ENCODE measurements around the gene UBAP1L.

The UBAP1L gene

DNA sequence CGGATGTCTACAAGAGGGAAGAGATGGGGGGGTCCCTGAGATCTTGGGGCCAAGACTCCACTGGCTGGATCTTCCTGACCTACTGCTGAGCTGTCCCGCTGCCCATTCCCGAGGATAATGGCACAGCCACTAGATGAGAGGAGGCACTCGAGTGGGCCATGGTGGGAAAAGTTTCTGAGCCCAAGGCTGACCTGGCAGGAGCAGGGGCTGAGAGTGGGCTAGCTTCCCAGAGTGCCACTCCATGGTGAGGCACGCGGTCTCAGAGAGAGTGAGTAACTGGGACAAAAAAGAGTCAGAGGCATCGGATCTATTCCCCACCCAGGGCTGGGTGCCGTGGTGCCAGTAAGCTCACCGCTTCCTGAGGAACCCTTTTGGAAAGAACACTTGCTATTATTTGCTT is 58.9 kb downstream of the UBAP1L start:
- no peak for DNase-seq (ENCODE audit: low read depth)
- TF ChIP-seq, protein P1, sequence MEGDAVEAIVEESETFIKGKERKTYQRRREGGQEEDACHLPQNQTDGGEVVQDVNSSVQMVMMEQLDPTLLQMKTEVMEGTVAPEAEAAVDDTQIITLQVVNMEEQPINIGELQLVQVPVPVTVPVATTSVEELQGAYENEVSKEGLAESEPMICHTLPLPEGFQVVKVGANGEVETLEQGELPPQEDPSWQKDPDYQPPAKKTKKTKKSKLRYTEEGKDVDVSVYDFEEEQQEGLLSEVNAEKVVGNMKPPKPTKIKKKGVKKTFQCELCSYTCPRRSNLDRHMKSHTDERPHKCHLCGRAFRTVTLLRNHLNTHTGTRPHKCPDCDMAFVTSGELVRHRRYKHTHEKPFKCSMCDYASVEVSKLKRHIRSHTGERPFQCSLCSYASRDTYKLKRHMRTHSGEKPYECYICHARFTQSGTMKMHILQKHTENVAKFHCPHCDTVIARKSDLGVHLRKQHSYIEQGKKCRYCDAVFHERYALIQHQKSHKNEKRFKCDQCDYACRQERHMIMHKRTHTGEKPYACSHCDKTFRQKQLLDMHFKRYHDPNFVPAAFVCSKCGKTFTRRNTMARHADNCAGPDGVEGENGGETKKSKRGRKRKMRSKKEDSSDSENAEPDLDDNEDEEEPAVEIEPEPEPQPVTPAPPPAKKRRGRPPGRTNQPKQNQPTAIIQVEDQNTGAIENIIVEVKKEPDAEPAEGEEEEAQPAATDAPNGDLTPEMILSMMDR (IDR thresholded peaks at IDR 0.05; ENCODE audit: insufficient read depth, low read depth, low read length, missing control alignments): no peak
- no peak overlapping the region for H3K4me3 ChIP-seq (ENCODE audit: low read length)

DNA sequence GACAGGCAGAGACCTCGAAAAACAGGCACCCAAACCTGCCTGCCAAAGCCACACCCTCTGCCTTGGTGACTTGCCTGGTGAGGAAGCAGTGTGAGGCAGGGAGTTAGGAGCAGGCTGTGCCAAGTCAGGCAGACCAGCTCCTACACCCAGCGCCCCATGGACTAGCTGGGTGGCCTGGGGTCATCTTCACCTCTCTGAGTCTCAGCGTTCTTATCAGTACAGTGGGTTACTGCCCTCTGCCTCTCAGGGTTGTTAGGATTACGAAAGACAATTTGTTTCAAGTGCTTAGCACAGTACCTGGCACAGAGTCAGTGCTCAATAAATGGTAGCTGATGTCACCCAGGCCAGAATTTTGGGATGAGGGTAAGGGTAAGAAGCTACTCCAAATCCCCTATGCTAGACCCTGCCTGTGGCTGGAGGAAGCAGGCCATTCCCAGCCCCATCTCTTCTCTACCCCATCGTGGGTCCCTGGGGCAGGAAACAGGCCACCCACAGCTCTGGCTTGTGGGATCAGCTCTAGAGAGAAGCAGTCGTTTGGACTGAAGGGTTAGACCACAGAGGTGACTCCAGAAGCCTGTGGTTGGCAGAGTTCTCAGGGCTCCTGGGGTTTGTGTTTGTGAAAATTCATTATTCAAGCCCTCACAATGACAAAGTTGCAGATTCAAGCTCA is 59.7 kb downstream of the UBAP1L start:
- TF ChIP-seq, protein P1 (IDR thresholded peaks at IDR 0.05; ENCODE audit: insufficient read depth, low read depth, low read length, missing control alignments): no peak
- DNase-seq (ENCODE audit: low read depth): peak; percentile 68
- H3K4me3 ChIP-seq (ENCODE audit: low read length): no peak overlapping the region

DNA sequence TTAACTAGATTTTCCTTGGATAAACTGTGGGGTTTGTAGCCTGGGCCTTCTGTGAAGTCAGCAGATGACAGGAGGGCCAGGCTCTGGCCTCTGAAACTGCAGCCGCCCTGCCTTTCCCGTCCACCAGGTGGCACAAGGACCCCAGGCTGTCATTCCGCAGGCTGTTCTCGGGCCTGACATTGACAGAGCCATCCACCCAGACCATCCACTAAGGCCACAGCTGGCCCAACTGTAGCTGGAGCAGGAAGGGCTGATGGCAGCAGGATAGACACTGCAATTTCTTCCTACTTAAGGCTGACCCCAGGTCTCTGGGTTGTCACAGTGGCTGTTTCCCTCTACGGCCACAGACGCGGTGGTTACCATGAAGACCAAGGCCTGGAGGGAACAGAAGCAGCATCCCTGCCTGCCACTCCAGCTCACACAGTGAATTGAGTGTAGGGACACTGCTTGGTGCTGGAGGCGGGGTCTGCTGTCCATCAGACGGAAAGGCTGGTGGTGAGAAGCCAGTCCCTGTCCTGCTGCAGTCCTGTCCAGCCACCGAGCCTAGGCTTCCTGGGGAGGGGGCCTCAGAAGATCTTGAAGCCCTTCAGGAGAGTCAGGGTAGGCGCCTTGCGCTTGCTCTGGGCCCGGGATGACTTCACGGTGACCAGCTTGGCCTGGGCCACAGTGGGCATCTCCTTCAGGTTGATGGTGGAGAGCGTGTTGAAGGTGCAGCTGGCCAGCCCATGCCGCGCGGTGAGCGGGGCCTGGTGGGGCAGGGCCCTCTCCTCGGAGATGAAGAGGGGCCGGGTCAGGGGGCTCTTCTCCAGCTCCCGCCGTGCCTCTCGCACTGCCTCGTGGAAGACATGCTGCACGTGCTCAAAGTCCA is 60.4 kb downstream of the UBAP1L start:
- peak; percentile 65 for DNase-seq (ENCODE audit: low read depth)
- TF ChIP-seq, protein P1 (IDR thresholded peaks at IDR 0.05; ENCODE audit: insufficient read depth, low read depth, low read length, missing control alignments): peak; percentile 93
- no peak overlapping the region for H3K4me3 ChIP-seq (ENCODE audit: low read length)

DNA sequence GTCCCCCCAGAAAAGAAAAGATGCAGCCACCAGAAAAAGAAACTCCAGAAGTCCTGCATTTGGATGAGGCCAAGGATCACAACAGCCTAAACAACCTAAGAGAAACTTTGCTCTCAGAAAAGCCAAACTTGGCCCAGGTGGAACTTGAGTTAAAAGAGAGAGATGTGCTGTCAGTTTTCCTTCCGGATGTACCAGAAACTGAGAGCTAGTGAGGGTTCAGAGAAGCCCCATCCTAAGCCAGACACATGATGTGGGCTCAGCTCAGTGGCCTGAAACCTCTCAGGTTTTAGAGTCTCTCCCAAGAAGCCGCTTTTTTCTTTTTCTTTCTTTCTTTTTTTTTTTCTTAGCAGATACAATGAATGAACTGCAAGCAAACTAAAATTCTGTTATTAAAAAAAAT is 62.0 kb downstream of the UBAP1L start:
- no peak for DNase-seq (ENCODE audit: low read depth)
- TF ChIP-seq, protein P1 (IDR thresholded peaks at IDR 0.05; ENCODE audit: insufficient read depth, low read depth, low read length, missing control alignments): no peak
- no peak overlapping the region for H3K4me3 ChIP-seq (ENCODE audit: low read length)

DNA sequence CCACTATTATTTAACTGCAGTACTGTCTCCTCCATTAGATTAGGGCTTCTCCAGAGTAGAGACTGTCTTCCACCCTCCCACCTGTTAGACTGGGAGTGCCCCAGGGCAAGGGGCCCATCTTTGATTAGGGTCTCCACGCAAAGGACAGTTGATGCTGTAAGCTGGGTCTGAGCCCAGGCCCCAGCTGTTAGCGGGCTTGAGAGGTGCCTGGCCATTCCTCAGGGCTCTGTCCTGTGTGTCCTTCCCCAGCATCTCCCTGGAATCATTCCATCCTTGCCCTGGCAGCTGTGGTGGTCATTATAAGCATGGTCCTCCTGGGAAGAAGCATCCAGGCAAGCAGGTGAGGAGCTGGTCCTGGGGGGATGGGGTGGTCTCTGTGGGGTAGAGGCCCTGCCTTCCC is 63.7 kb downstream of the UBAP1L start:
- no peak for DNase-seq (ENCODE audit: low read depth)
- no peak overlapping the region for H3K4me3 ChIP-seq (ENCODE audit: low read length)
- TF ChIP-seq, protein P1 (IDR thresholded peaks at IDR 0.05; ENCODE audit: insufficient read depth, low read depth, low read length, missing control alignments): no peak

DNA sequence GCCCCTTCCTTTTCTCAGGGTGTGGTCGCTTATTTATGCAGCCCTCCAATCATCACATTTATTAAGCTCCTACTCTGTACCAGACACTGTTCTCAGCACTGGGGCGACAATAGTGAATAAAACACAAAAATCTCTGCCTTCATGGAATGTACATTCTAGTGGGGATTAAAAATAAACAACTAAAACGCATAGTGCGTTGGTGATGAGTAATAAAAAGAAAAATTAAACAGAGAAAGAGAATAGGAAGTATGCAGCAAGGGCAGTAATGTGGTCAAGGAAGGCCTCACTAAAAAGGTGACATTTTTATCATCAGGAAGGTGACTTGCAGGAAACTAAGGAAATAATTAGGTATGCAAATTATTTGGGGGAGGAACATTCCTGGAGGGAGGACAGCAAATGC is 64.7 kb downstream of the UBAP1L start:
- DNase-seq (ENCODE audit: low read depth): no peak
- no peak overlapping the region for H3K4me3 ChIP-seq (ENCODE audit: low read length)
- TF ChIP-seq, protein P1 (IDR thresholded peaks at IDR 0.05; ENCODE audit: insufficient read depth, low read depth, low read length, missing control alignments): no peak
